GM23338 (cell line): Measurements from ENCODE around the gene DHX36. TPM values are rescaled to one million over a fixed set of nuclear protein-coding genes. Genes with fewer than 3 reads are reported as not detected.

Experiments
- ATAC-seq: fragments of 200-7000 bp; cut with Tn5 transposase; 3 replicates; pipeline ENCODE4 v1.9.1; 2020
- DNase-seq: peaks from one replicate; pipeline ENCODE4 v3.0.0-alpha.2; 2015; ENCODE audit warnings: low spot score
- H2AFZ ChIP-seq: fragments of 200-600 bp; sonication (generic); 2 replicates; pipeline ENCODE4 v1.8.0; 2016; ENCODE audit warnings: antibody characterized with exemption, mild to moderate bottlenecking, moderate library complexity
- H3F3A ChIP-seq: fragments of 200-600 bp; sonication (generic); replicated peaks from 2 replicates; pipeline ENCODE4 v1.8.0; 2017; ENCODE audit warnings: antibody characterized with exemption, mixed run types, low read depth
- H3K27ac ChIP-seq: fragments of 200-600 bp; sonication (generic); 2 replicates; pipeline ENCODE4 v1.6.1; 2016; ENCODE audit warnings: low read depth
- H3K27me3 ChIP-seq: fragments of 200-600 bp; sonication (generic); 2 replicates; pipeline ENCODE4 v1.8.0; 2016; ENCODE audit warnings: mild to moderate bottlenecking, mixed run types, moderate library complexity; ENCODE audit not compliant: insufficient read depth
- H3K36me3 ChIP-seq: fragments of 200-600 bp; sonication (generic); 2 replicates; pipeline ENCODE4 v1.8.0; 2016; ENCODE audit warnings: mild to moderate bottlenecking; ENCODE audit not compliant: insufficient read depth
- H3K4me1 ChIP-seq: fragments of 200-600 bp; sonication (generic); 2 replicates; pipeline ENCODE4 v1.8.0; 2016; ENCODE audit warnings: mild to moderate bottlenecking, moderate library complexity; ENCODE audit not compliant: insufficient read depth
- H3K4me2 ChIP-seq: fragments of 200-600 bp; sonication (generic); 2 replicates; pipeline ENCODE4 v1.7.1; 2017; ENCODE audit warnings: mixed run types
- H3K4me3 ChIP-seq: fragments of 200-600 bp; sonication (generic); 2 replicates; pipeline ENCODE4 v1.6.1; 2016; ENCODE audit warnings: mixed run types
- H3K79me2 ChIP-seq: fragments of 200-600 bp; sonication (generic); replicated peaks from 2 replicates; pipeline ENCODE4 v1.8.0; 2017; ENCODE audit warnings: mild to moderate bottlenecking; ENCODE audit not compliant: insufficient read depth
- H3K9me2 ChIP-seq: fragments of 200-600 bp; sonication (generic); 2 replicates; pipeline ENCODE4 v1.8.0; 2017; ENCODE audit not compliant: insufficient read depth
- H4K20me1 ChIP-seq: fragments of 200-600 bp; sonication (generic); replicated peaks from 2 replicates; pipeline ENCODE4 v1.8.0; 2017; ENCODE audit warnings: mild to moderate bottlenecking; ENCODE audit not compliant: insufficient read depth
- H3K27ac Mint-ChIP-seq: 2 replicates; pipeline ENCODE4 v1.8.0; 2020; ENCODE audit warnings: inconsistent platforms, mild to moderate bottlenecking, moderate library complexity, mixed read lengths
- H3K27me3 Mint-ChIP-seq: 3 replicates; pipeline ENCODE4 v1.8.0; 2022; ENCODE audit warnings: low read depth, mild to moderate bottlenecking, moderate library complexity, mixed read lengths, inconsistent platforms; ENCODE audit not compliant: insufficient read depth, poor library complexity
- H3K36me3 Mint-ChIP-seq: 3 replicates; pipeline ENCODE4 v1.8.0; 2021; ENCODE audit warnings: low read depth, mild to moderate bottlenecking, inconsistent platforms, moderate library complexity, mixed read lengths
- H3K4me1 Mint-ChIP-seq: 3 replicates; pipeline ENCODE4 v1.8.0; 2020; ENCODE audit warnings: mild to moderate bottlenecking, inconsistent platforms, mixed read lengths
- H3K4me3 Mint-ChIP-seq: 3 replicates; pipeline ENCODE4 v1.8.0; 2021; ENCODE audit warnings: moderate library complexity, mild to moderate bottlenecking, inconsistent platforms, mixed read lengths
- H3K9me3 Mint-ChIP-seq: 3 replicates; pipeline ENCODE4 v1.8.0; 2020; ENCODE audit warnings: moderate library complexity, mild to moderate bottlenecking, inconsistent platforms, mixed read lengths
- CREB1 ChIP-seq: fragments of 250-450 bp; sonication (Bioruptor Pico); IDR thresholded peaks from 2 replicates; pipeline ENCODE4 v1.5.0; 2020; ENCODE audit warnings: low read depth, mild to moderate bottlenecking, moderate library complexity
- EZH2phosphoT487 ChIP-seq: fragments of 200-600 bp; sonication (generic); IDR thresholded peaks from one replicate; pipeline ENCODE4 v1.8.1; 2018; ENCODE audit warnings: antibody characterized with exemption; ENCODE audit not compliant: unreplicated experiment
- NANOG ChIP-seq: IDR thresholded peaks from 2 replicates; pipeline ENCODE4 v1.6.1; 2016; ENCODE audit warnings: antibody characterized with exemption, borderline replicate concordance
- REST ChIP-seq: IDR thresholded peaks from one replicate; pipeline ENCODE4 v1.6.1; 2018; ENCODE audit warnings: antibody characterized with exemption; ENCODE audit not compliant: unreplicated experiment
- polyA plus RNA-seq: library from polyadenylated mRNA; unstranded; fragments of >200 nt; fragmentation: Nextera tagmentation; extraction: Ambion mirVana; gene quantifications from 2 replicates; pipeline ENCODE4 v1.2.1, GENCODE V29; 2016
- total RNA-seq: library from RNA; depleted of rRNA; stranded (reverse); fragments of >200 nt; shearing (Covaris generic); gene quantifications from 2 replicates; pipeline ENCODE4 v1.2.3, GENCODE V29; 2014

DHX36 gene
- total and polyA plus RNA-seq, 2 experiments from 2014 or later: 103 to 110 TPM

GRCh38 chr3:154327871-154328270 lies 3.6 kb upstream of the DHX36 start (continued):
- no peak for TF ChIP-seq REST
- TF ChIP-seq NANOG: no peak
- TF ChIP-seq CREB1: no peak

DNA sequence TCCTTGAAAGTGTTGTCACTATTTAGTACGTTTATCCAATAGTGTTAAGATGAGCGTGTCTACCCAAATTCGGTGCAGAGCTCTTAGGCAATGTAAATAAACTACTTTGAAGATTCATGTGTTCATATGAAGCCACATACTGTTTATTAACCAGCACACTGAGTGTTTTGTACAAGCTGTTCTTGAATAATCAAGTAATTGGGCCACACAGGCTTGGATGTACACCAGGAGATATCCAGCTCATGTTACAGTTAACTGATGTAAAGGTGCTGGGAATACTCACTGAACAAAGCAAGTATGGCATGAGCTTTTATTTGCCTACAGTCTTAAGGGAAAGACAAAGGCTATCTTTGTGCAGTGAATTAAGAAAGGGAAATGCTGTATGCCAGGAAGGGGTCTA lies 632 bp upstream of the DHX36 start:
- Histone ChIP-seq H3K27me3 (no peaks in the 10 kb centered on the region), H3K4me3 (peak overlapping the region; percentile 100), H3K9me2 (no peaks in the 10 kb centered on the region), H4K20me1 (peaks cover 30% of the 10 kb centered on the region), H3F3A (no peaks in the 10 kb centered on the region), H3K36me3 (no peaks in the 10 kb centered on the region), H2AFZ (peak overlapping the region; percentile 68; the same call in 1 of the 2 replicates), H3K4me2 (peak overlapping the region; percentile 95), H3K27ac (0 out of 2 replicates have a peak overlapping the region, but pooled peaks have one; percentile 30), H3K4me1 (peaks cover 40% of the 10 kb centered on the region), H3K79me2 (peaks cover 43% of the 10 kb centered on the region)
- Mint-ChIP-seq H3K9me3 (no peaks in the 10 kb centered on the region), H3K4me1 (peaks cover 16% of the 10 kb centered on the region), H3K27ac (peak overlapping the region; percentile 99), H3K36me3 (peaks cover 10% of the 10 kb centered on the region), H3K4me3 (peak overlapping the region; percentile 95), H3K27me3 (no peaks in the 10 kb centered on the region)
- no peak for ATAC-seq
- no peak for DNase-seq
- TF ChIP-seq NANOG: no peak

GRCh38 chr3:154316974-154317767 lies 7.1 kb downstream of the DHX36 start:
- DNase-seq (no peak), ATAC-seq (no peak)
- no peaks in the 10 kb centered on the region for H3K27me3 Mint-ChIP-seq
- Histone ChIP-seq H3K4me3 (no peak overlapping the region), H3K9me2 (no peaks in the 10 kb centered on the region), H3K27ac (no peak overlapping the region), H3F3A (no peaks in the 10 kb centered on the region), H3K36me3 (peaks cover 30% of the 10 kb centered on the region), H3K4me1 (peaks cover 45% of the 10 kb centered on the region), H3K4me2 (peak overlapping the region; percentile 59), H2AFZ (no peak overlapping the region), H4K20me1 (peaks cover 57% of the 10 kb centered on the region), H3K27me3 (no peaks in the 10 kb centered on the region), H3K79me2 (peaks cover 90% of the 10 kb centered on the region)
- no peaks in the 10 kb centered on the region for H3K9me3 Mint-ChIP-seq
- TF ChIP-seq NANOG (no peak), EZH2phosphoT487 (no peak)
- H3K36me3 Mint-ChIP-seq: peaks cover 43% of the 10 kb centered on the region
- peak overlapping the region; percentile 15; the same call in 1 of the 3 replicates for H3K4me3 Mint-ChIP-seq
- H3K4me1 Mint-ChIP-seq: peaks cover 25% of the 10 kb centered on the region
- H3K27ac Mint-ChIP-seq: peak overlapping the region; percentile 45
